Muscle of leg (tissue), 11 donors: ENCODE results near the gene CALB2. TPM values are rescaled to one million over a fixed set of nuclear protein-coding genes. Genes with fewer than 3 reads are reported as not detected.

Experiments used
- DNase-seq: peaks from one replicate; pipeline ENCODE4 v3.0.0; 2013
- H3K27ac ChIP-seq: one replicate; pipeline ENCODE4 v1.5.1; 2013; ENCODE audit warnings: mild to moderate bottlenecking, low read length, control low read depth
- H3K27me3 ChIP-seq: one replicate; pipeline ENCODE4 v1.6.1; 2013; ENCODE audit warnings: low read length; ENCODE audit not compliant: control insufficient read depth, insufficient read depth
- H3K36me3 ChIP-seq: one replicate; pipeline ENCODE4 v1.6.1; 2013; ENCODE audit warnings: low read length; ENCODE audit not compliant: control insufficient read depth, insufficient read depth
- H3K4me1 ChIP-seq: one replicate; pipeline ENCODE4 v1.6.1; 2013; ENCODE audit warnings: low read length; ENCODE audit not compliant: control insufficient read depth, insufficient read depth
- H3K4me3 ChIP-seq: one replicate; pipeline ENCODE4 v1.5.1; 2013; ENCODE audit warnings: low read length, control low read depth
- H3K9me3 ChIP-seq: replicated peaks from 2 replicates; pipeline ENCODE4 v1.6.1; 2013; ENCODE audit warnings: low read depth, low read length; ENCODE audit not compliant: control insufficient read depth
- WGBS: methylation state at CpG from one replicate; pipeline ENCODE4 v1.1.5; 2013; ENCODE audit warnings: missing lambda C conversion rate; ENCODE audit not compliant: insufficient coverage; 5-methylcytosine and 5-hydroxymethylcytosine counted together
- polyA plus RNA-seq, 8 donors: library from polyadenylated mRNA; unstranded; fragments of 120-200 nt; gene quantifications; one replicate each; pipeline versions ENCODE4 v1.2.1 to v1.2.3, GENCODE V29; 2013; ENCODE audit warnings: inconsistent platforms in 1 of 8, low replicate concordance in 1 of 8; ENCODE audit not compliant: insufficient read length in 8 of 8, insufficient read depth in 1 of 8
- total RNA-seq: library from RNA; stranded (reverse); fragments of 120-200 nt; gene quantifications from one replicate; pipeline ENCODE4 v1.2.4, GENCODE V29; 2013

CALB2 gene
- total and polyA plus RNA-seq, 9 donors = 0.16 to 1.3 (median 0.49) TPM

DNA sequence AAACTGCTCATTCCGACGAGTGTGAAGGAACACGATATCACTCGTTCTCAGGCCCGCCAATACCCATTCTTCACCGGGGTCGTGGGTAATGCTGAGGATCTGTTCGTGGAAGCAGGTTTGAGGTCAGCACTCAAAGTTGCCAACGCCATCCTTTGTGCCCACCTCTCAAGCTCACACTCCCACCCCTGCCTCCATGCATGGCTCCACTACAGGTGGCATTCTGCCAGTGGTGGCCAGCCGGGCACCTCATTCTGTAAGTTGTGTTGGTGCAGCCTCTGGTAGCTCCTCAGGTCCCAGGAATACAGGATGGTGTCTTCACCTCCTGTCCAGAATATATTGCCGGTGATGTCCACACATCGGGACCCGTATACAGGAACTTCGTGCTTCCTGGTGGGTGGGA, 72.7 kb downstream of the CALB2 start:
- Histone ChIP-seq H3K4me1 (no peaks in the 10 kb centered on the region), H3K36me3 (no peaks in the 10 kb centered on the region), H3K27me3 (peaks cover 15% of the 10 kb centered on the region), H3K9me3 (no peaks in the 10 kb centered on the region), H3K27ac (no peak overlapping the region), H3K4me3 (no peak overlapping the region)
- no peak for DNase-seq
- 88% methylated on average over 11 of the region's 14 CpGs for WGBS

DNA sequence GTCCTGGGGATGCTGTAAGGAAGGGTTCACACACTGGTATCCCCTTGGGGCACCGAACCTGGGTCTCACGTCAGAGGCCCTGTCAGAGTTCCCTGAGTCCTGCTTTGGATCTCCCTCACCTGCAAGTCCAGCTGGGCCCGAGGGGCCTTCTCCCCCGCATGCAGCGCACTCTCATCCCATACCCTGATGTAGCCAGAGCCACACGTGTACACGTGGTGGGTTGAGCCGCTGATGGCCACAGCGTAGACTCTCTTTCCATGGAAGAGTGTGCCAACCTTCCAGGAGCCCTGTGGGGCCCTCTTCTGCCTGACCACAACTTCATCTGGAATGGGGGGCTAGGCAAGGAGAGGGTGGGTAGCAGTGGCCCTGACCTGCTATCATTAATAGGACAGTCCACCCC, 73.5 kb downstream of the CALB2 start:
- Histone ChIP-seq H3K27me3 (peaks cover 7% of the 10 kb centered on the region), H3K36me3 (no peaks in the 10 kb centered on the region), H3K27ac (no peak overlapping the region), H3K4me3 (no peak overlapping the region), H3K9me3 (no peaks in the 10 kb centered on the region), H3K4me1 (no peaks in the 10 kb centered on the region)
- no peak for DNase-seq
- whole genome bisulfite sequencing = 85% methylated on average over 5 of the region's 9 CpGs

DNA sequence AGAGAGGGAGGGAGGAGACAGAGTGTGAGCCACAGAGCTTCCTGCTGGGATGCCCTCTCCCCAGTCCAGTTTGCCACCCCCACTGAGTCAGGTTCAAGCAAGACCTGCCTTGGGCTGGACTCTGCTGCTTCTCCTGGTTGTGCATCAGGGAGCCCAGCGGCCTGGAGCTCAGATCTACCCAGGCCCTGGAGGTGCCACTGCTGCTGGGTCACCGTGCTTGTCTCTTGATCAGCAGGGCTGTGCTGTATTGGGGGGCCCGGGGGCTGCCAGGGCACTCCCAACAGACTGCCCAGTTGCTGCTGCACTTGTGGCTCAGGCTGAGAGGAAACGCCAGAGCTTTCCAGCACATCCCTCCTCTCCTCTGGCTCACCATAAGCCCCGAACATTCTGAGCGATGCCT, 74.4 kb downstream of the CALB2 start:
- Histone ChIP-seq H3K36me3 (no peaks in the 10 kb centered on the region), H3K9me3 (no peaks in the 10 kb centered on the region), H3K4me3 (no peak overlapping the region), H3K4me1 (no peaks in the 10 kb centered on the region), H3K27me3 (peaks cover 3% of the 10 kb centered on the region), H3K27ac (no peak overlapping the region)
- no peak for DNase-seq
- WGBS = 59% methylated on average over 3 of the region's 6 CpGs

DNA sequence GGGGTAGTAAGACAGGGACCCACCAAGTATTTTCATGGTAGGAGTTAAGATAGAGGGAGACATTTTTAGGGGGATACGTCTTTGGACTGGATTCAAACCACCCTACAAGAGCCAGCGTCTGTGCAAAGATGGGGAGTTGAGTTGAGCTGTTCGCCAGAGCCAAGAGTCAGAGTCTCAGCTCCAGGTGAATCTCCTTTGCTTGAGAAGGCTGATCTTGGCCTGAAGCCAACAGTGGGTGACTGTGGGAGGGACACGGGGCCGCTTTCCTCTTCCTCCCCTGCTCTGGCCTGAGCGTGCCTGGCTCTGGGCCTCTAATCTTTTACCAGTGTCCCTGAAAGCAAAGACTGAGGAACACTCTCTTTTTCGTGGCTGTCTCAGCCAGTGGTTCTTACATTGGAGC, 78.0 kb downstream of the CALB2 start:
- Histone ChIP-seq H3K27me3 (peaks cover 5% of the 10 kb centered on the region), H3K9me3 (no peaks in the 10 kb centered on the region), H3K4me3 (no peak overlapping the region), H3K36me3 (no peaks in the 10 kb centered on the region), H3K4me1 (no peaks in the 10 kb centered on the region), H3K27ac (no peak overlapping the region)
- no peak for DNase-seq
- WGBS = 69% methylated on average over 4 of the region's 7 CpGs

DNA sequence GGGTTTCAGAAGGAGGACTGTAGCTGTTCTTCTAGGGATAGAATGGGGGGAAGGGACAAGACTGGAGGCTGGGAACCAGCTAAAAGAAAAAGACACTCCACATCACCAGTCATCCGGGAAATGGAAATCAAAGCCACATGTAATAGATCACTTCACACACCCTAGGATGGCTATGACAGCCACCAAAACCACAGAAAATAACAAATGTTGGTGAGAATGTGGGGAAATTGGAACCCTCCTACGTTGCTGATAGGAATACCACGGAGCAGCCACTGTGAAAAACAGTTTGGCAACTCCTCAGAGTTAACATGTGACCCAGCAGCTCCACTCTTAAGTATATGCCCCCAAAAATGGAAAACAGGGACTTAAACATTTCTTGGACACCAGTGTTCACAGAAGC, 81.0 kb downstream of the CALB2 start:
- H3K36me3 ChIP-seq = no peaks in the 10 kb centered on the region
- peaks cover 5% of the 10 kb centered on the region for H3K27me3 ChIP-seq
- DNase-seq = no peak
- H3K4me3 ChIP-seq = no peak overlapping the region
- no peaks in the 10 kb centered on the region for H3K4me1 ChIP-seq
- no CpG with 5 or more reads among the region's 3 CpGs for WGBS
- H3K9me3 ChIP-seq = peaks cover 19% of the 10 kb centered on the region
- no peak overlapping the region for H3K27ac ChIP-seq

Other genes starting within 250 kb of the CALB2 start
- gene HYDIN, start 128.0 kb upstream of the CALB2 start, total RNA-seq = 0.66 TPM
- 1 to 10 TPM in 7 of 8 donors, under 1 TPM in 1; 0.57 to 3.2 (median 1.5) TPM for gene HYDIN, start 128.0 kb upstream of the CALB2 start, polyA plus RNA-seq
- 22.5 TPM for gene CMTR2, start 69.3 kb upstream of the CALB2 start, total RNA-seq
- gene CMTR2, start 69.3 kb upstream of the CALB2 start, polyA plus RNA-seq = 10 to 100 TPM; 17.2 to 28.9 (median 20.0) TPM
- not detected for gene TLE7, start 83.3 kb downstream of the CALB2 start, total RNA-seq
- not detected for gene TLE7, start 83.3 kb downstream of the CALB2 start, polyA plus RNA-seq
- 10.9 TPM for gene ZNF23, start 103.5 kb downstream of the CALB2 start, total RNA-seq
- gene ZNF23, start 103.5 kb downstream of the CALB2 start, polyA plus RNA-seq = 10 to 100 TPM in 6 of 8 donors, 1 to 10 TPM in 2; 8.8 to 11.2 (median 10.4) TPM
- 3.4 TPM for gene ZNF19, start 130.6 kb downstream of the CALB2 start, total RNA-seq
- gene ZNF19, start 130.6 kb downstream of the CALB2 start, polyA plus RNA-seq = 1 to 10 TPM; 1.4 to 3.8 (median 2.2) TPM
- gene CHST4, start 167.7 kb downstream of the CALB2 start, total RNA-seq = 0.04 TPM
- gene CHST4, start 167.7 kb downstream of the CALB2 start, polyA plus RNA-seq = under 1 TPM in 3 of 8 donors, not detected in 5; 0.07 to 0.21 (median 0.08) TPM
- 0.04 TPM for gene TAT, start 218.4 kb downstream of the CALB2 start, total RNA-seq
- gene TAT, start 218.4 kb downstream of the CALB2 start, polyA plus RNA-seq = under 1 TPM in 1 of 8 donors, not detected in 7; 0.17 TPM